Measurements from ENCODE around the gene ZNF593. TPM values are rescaled to one million over a fixed set of nuclear protein-coding genes. Genes with fewer than 3 reads are reported as not detected.

Gene ZNF593
- total RNA-seq, 2 donors from 2014 or later, result 25.2 to 33.0 TPM

DNA sequence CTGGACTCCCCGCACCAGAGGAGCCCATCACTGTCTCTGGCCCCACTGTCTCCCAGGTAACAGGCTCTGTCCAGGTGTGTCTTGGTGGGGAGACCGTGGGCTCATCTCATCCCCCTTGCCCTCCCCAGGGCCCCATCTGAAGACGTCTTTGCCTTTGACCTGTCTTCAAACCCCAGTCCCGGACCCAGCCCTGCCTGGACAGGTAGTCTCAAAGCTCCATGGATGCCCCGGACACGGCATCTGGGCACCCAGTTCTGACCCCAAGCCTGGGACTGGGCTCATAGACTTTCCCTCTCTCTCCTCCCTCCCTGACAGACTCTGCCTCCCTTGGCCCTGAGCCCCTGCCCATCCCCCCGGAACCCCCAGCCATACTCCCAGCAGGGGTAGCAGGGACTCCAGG is 14.4 kb downstream of the ZNF593 start:
- intact Hi-C loops (cut with DNase I), result no loop called here
- Histone ChIP-seq H3K27ac (no peak overlapping the region), H3K9me3 (no peaks in the 10 kb centered on the region), H3K27me3 (no peaks in the 10 kb centered on the region), H3K4me3 (no peak overlapping the region), H3K36me3 (replicated peaks in 1 of 2; ENCODE audit: insufficient read depth in 1 of 2, low read depth in 2 of 2) (peaks cover 0 to 23% of the 10 kb centered on the region in 2 donors), H3K4me1 (no peaks in the 10 kb centered on the region)
- 88 to 91% methylated on average over 7 of the region's 7 CpGs for WGBS, 2 donors
- TF ChIP-seq, protein P1, sequence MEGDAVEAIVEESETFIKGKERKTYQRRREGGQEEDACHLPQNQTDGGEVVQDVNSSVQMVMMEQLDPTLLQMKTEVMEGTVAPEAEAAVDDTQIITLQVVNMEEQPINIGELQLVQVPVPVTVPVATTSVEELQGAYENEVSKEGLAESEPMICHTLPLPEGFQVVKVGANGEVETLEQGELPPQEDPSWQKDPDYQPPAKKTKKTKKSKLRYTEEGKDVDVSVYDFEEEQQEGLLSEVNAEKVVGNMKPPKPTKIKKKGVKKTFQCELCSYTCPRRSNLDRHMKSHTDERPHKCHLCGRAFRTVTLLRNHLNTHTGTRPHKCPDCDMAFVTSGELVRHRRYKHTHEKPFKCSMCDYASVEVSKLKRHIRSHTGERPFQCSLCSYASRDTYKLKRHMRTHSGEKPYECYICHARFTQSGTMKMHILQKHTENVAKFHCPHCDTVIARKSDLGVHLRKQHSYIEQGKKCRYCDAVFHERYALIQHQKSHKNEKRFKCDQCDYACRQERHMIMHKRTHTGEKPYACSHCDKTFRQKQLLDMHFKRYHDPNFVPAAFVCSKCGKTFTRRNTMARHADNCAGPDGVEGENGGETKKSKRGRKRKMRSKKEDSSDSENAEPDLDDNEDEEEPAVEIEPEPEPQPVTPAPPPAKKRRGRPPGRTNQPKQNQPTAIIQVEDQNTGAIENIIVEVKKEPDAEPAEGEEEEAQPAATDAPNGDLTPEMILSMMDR (IDR thresholded peaks at IDR 0.05), result no peak
- no peak for TF ChIP-seq POLR2A (IDR thresholded peaks at IDR 0.05)
- ATAC-seq (no peak), DNase-seq (no peak)

DNA sequence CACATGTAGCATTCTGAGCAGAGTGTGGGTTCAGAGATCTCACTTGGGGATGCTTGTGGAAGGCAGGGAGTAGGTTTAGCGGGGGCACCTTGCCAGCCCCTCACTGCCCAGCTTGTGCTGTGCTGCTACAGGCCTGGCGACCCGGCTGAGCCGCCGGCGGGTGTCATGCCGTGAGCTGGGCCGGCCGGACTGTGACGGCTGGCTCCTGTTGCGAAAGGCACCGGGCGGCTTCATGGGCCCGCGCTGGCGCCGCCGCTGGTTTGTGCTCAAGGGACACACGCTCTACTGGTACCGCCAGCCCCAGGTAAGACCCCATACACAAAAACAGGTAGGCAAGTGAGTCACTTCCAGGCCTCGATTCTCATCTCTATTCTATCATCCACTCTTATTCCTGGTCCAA is 15.2 kb downstream of the ZNF593 start:
- ATAC-seq (no peak), DNase-seq (no peak)
- no peak overlapping the region for H3K4me3 ChIP-seq
- TF ChIP-seq, protein P1 (IDR thresholded peaks at IDR 0.05), result no peak
- 95 to 97% methylated on average over 18 to 20 of the region's 21 CpGs for WGBS, 2 donors
- H3K27ac ChIP-seq, result no peak overlapping the region
- peaks cover 0 to 23% of the 10 kb centered on the region in 2 donors for H3K36me3 ChIP-seq (replicated peaks in 1 of 2; ENCODE audit: insufficient read depth in 1 of 2, low read depth in 2 of 2)
- intact Hi-C loops (cut with DNase I), result no loop called here
- no peaks in the 10 kb centered on the region for H3K4me1 ChIP-seq
- H3K27me3 ChIP-seq, result no peaks in the 10 kb centered on the region
- H3K9me3 ChIP-seq, result no peaks in the 10 kb centered on the region

DNA sequence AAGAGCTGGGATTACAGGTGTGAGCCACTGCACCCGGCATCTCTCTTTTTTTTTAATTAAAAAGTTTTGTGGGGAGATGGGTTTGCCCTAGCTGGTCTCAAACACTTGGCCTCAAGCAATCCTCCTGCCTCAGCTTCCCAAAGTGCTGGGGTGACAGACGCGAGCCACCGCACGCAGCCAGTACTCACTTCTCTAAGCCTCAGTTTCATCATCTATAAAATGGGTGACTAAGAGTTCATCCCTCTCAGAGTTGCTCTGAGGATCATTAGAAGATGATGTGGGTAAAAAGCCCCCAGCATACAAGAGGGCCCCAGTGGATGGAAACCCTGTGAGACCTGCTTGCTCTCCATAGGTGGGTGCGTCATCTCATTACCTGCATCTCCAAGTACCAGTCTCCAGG is 18.2 kb downstream of the ZNF593 start:
- no peak overlapping the region for H3K4me3 ChIP-seq
- intact Hi-C loops (cut with DNase I), result no loop called here
- DNase-seq, result no peak
- whole genome bisulfite sequencing, 2 donors, result 95 to 96% methylated on average over 5 to 6 of the region's 6 CpGs
- H3K9me3 ChIP-seq, result no peaks in the 10 kb centered on the region
- H3K27ac ChIP-seq, result no peak overlapping the region
- no peaks in the 10 kb centered on the region for H3K4me1 ChIP-seq
- no peaks in the 10 kb centered on the region for H3K27me3 ChIP-seq
- TF ChIP-seq, protein P1 (IDR thresholded peaks at IDR 0.05), result no peak
- TF ChIP-seq POLR2A (IDR thresholded peaks at IDR 0.05), result no peak
- H3K36me3 ChIP-seq (replicated peaks in 1 of 2; ENCODE audit: insufficient read depth in 1 of 2, low read depth in 2 of 2), result peaks cover 0 to 14% of the 10 kb centered on the region in 2 donors
- ATAC-seq, result no peak

DNA sequence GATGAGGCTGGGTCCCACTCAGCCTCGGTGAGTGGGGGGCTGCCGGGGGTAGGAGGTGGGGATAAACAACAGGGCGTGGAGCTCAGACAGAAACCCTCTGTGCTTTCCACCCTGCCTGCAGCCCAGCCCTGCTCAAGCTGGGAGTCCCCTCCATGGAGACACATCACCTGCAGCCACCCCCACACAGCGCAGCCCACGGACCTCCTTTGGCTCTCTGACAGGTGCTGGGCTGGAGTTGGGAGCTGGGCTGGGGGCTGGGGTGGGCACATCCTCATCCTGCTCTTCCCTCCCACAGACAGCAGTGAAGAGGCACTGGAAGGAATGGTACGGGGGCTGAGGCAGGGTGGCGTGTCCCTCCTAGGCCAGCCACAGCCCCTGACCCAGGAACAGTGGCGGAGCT is 18.8 kb downstream of the ZNF593 start:
- ATAC-seq, result no peak
- 98 to 100% methylated on average over 3 to 8 of the region's 8 CpGs for WGBS, 2 donors
- H3K9me3 ChIP-seq, result no peaks in the 10 kb centered on the region

DNA sequence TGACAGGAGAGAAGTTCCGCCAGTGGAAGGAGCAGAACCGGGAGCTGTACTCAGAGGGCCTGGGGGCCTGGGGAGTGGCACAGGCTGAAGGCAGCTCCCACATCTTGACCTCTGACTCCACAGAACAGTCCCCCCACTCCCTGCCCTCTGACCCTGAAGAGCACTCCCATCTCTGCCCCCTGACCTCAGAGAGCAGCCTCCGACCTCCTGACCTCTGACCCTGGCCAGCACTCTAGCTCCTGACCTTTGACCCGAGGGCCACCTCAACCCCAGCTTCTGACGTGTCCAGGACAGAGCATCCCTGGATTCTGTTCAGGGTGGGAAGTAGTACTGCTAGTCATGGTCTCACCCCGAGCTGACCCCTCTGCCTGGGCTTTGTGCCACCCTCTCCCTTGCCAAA is 19.6 kb downstream of the ZNF593 start:
- H3K36me3 ChIP-seq (replicated peaks in 1 of 2; ENCODE audit: insufficient read depth in 1 of 2, low read depth in 2 of 2), result peaks cover 0 to 9% of the 10 kb centered on the region in 2 donors
- intact Hi-C loops (cut with DNase I), result no loop called here
- ATAC-seq (no peak), DNase-seq (no peak)
- no peaks in the 10 kb centered on the region for H3K4me1 ChIP-seq
- TF ChIP-seq, protein P1 (IDR thresholded peaks at IDR 0.05), result no peak
- no peak for TF ChIP-seq POLR2A (IDR thresholded peaks at IDR 0.05)
- WGBS, 2 donors, result 61 to 79% methylated on average over 4 to 6 of the region's 6 CpGs
- no peaks in the 10 kb centered on the region for H3K27me3 ChIP-seq
- H3K4me3 ChIP-seq, result no peak overlapping the region
- H3K27ac ChIP-seq, result no peak overlapping the region
- H3K9me3 ChIP-seq, result no peaks in the 10 kb centered on the region

More for the DNA sequence above, 18.8 kb downstream of the ZNF593 start:
- no peak overlapping the region for H3K27ac ChIP-seq
- no peak for TF ChIP-seq POLR2A (IDR thresholded peaks at IDR 0.05)
- TF ChIP-seq, protein P1 (IDR thresholded peaks at IDR 0.05), result no peak
- no peaks in the 10 kb centered on the region for H3K27me3 ChIP-seq
- H3K4me3 ChIP-seq, result no peak overlapping the region
- intact Hi-C loops (cut with DNase I), result no loop called here
- DNase-seq, result no peak
- no peaks in the 10 kb centered on the region for H3K4me1 ChIP-seq
- peaks cover 0 to 11% of the 10 kb centered on the region in 2 donors for H3K36me3 ChIP-seq (replicated peaks in 1 of 2; ENCODE audit: insufficient read depth in 1 of 2, low read depth in 2 of 2)

All from body of pancreas (tissue), 4 donors.